ENCODE results near the gene SAE1.

GRCh38 chr19:47187797-47188196 is 57.2 kb downstream of the SAE1 start:
- TF ChIP-seq, protein P1, sequence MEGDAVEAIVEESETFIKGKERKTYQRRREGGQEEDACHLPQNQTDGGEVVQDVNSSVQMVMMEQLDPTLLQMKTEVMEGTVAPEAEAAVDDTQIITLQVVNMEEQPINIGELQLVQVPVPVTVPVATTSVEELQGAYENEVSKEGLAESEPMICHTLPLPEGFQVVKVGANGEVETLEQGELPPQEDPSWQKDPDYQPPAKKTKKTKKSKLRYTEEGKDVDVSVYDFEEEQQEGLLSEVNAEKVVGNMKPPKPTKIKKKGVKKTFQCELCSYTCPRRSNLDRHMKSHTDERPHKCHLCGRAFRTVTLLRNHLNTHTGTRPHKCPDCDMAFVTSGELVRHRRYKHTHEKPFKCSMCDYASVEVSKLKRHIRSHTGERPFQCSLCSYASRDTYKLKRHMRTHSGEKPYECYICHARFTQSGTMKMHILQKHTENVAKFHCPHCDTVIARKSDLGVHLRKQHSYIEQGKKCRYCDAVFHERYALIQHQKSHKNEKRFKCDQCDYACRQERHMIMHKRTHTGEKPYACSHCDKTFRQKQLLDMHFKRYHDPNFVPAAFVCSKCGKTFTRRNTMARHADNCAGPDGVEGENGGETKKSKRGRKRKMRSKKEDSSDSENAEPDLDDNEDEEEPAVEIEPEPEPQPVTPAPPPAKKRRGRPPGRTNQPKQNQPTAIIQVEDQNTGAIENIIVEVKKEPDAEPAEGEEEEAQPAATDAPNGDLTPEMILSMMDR (IDR thresholded peaks at IDR 0.05 in 2 of 3, conservative IDR thresholded peaks at IDR 0.05 in 1 of 3; ENCODE audit: control insufficient read depth in 2 of 3, extremely low read depth in 1 of 3, insufficient read depth in 1 of 3, low read depth in 3 of 3, low read length in 3 of 3) = no peak
- TF ChIP-seq ASH2L (IDR thresholded peaks at IDR 0.05; ENCODE audit: borderline replicate concordance, low read depth) (no peak), SRF (IDR thresholded peaks at IDR 0.05; ENCODE audit: low read depth in 2 of 2, low read length in 2 of 2) (no peak), TCF7 (IDR thresholded peaks at IDR 0.05; ENCODE audit: borderline replicate concordance) (no peak), LARP7 (IDR thresholded peaks at IDR 0.05) (no peak), POLR2A (IDR thresholded peaks at IDR 0.05; ENCODE audit: low read depth, low read length) (no peak), CHD4 (IDR thresholded peaks at IDR 0.05) (no peak), KAT2A (conservative IDR thresholded peaks at IDR 0.05; ENCODE audit: control insufficient read depth, low read depth, low read length) (no peak), RCOR1 (conservative IDR thresholded peaks at IDR 0.05; ENCODE audit: low read depth, low read length) (no peak), MTA3 (IDR thresholded peaks at IDR 0.05; ENCODE audit: borderline replicate concordance, low read length) (no peak)

All from GM12878 (cell line).